Astrocyte (in vitro differentiated cells and primary cell): ENCODE measurements around the gene VCX2. TPM values are rescaled to one million over a fixed set of nuclear protein-coding genes. Genes with fewer than 3 reads are reported as not detected.
A peak's percentile ranks its signal among the peaks of the same experiment; 100 is the strongest.
"Not testable (repeated sequence)": the region's sequence is repeated elsewhere in the genome, so short reads cannot be mapped to it uniquely, and the experiment has no call there.

Experiments used
- DNase-seq: peaks from one replicate; pipeline ENCODE4 v3.0.0-alpha.2; 2010; ENCODE audit warnings: low read depth
- FAIRE-seq: peaks from 2 replicates; lab custom pipeline; 2011; peaks lifted over from hg19 to GRCh38; lab: Jason Lieb, UNC
- H2AFZ ChIP-seq: 2 replicates; pipeline ENCODE4 v1.6.0; 2012; ENCODE audit warnings: low read depth, low read length, inconsistent platforms
- H3K27ac ChIP-seq: 2 replicates; pipeline ENCODE4 v1.5.1; 2011; ENCODE audit warnings: low read depth, low read length, inconsistent platforms
- H3K27me3 ChIP-seq: 2 replicates; pipeline ENCODE4 v1.6.0; 2011; ENCODE audit warnings: low read length, inconsistent platforms; ENCODE audit not compliant: insufficient read depth
- H3K36me3 ChIP-seq: 2 replicates; pipeline ENCODE4 v1.5.1; 2011; ENCODE audit warnings: low read length, inconsistent platforms; ENCODE audit not compliant: insufficient read depth
- H3K4me1 ChIP-seq: 2 replicates; pipeline ENCODE4 v1.5.1; 2011; ENCODE audit warnings: low read length, inconsistent platforms; ENCODE audit not compliant: insufficient read depth
- H3K4me2 ChIP-seq: 2 replicates; pipeline ENCODE4 v1.6.0; 2012; ENCODE audit warnings: low read length, inconsistent platforms
- H3K4me3 ChIP-seq: 2 replicates; pipeline ENCODE4 v1.5.1; 2011; ENCODE audit warnings: low read depth, mild to moderate bottlenecking, low read length, inconsistent platforms; ENCODE audit not compliant: insufficient read depth
- H3K79me2 ChIP-seq: 2 replicates; pipeline ENCODE4 v1.6.0; 2012; ENCODE audit warnings: mild to moderate bottlenecking, low read length, inconsistent platforms; ENCODE audit not compliant: insufficient read depth
- H3K9ac ChIP-seq: 2 replicates; pipeline ENCODE4 v1.6.0; 2012; ENCODE audit warnings: mild to moderate bottlenecking, low read length, inconsistent platforms
- H3K9me3 ChIP-seq: 2 replicates; pipeline ENCODE4 v1.5.1; 2012; ENCODE audit warnings: low read depth, mild to moderate bottlenecking, low read length, inconsistent platforms; ENCODE audit not compliant: insufficient read depth
- H4K20me1 ChIP-seq: 2 replicates; pipeline ENCODE4 v1.6.0; 2012; ENCODE audit warnings: low read length, inconsistent platforms; ENCODE audit not compliant: insufficient read depth
- H3K27ac Mint-ChIP-seq: one replicate; pipeline ENCODE4 v1.8.0; 2021; ENCODE audit warnings: mild to moderate bottlenecking, mixed read lengths; ENCODE audit not compliant: unreplicated experiment
- H3K27me3 Mint-ChIP-seq: one replicate; pipeline ENCODE4 v1.8.0; 2021; ENCODE audit warnings: low read depth, mixed read lengths; ENCODE audit not compliant: unreplicated experiment
- H3K36me3 Mint-ChIP-seq: one replicate; pipeline ENCODE4 v1.8.0; 2021; ENCODE audit warnings: low read depth, mixed read lengths; ENCODE audit not compliant: unreplicated experiment
- H3K4me1 Mint-ChIP-seq: one replicate; pipeline ENCODE4 v1.8.0; 2021; ENCODE audit warnings: low read depth, mixed read lengths; ENCODE audit not compliant: unreplicated experiment
- H3K4me3 Mint-ChIP-seq: one replicate; pipeline ENCODE4 v1.8.0; 2021; ENCODE audit warnings: mild to moderate bottlenecking, moderate library complexity, mixed read lengths; ENCODE audit not compliant: unreplicated experiment
- H3K9me3 Mint-ChIP-seq: one replicate; pipeline ENCODE4 v1.8.0; 2021; ENCODE audit warnings: mild to moderate bottlenecking, mixed read lengths; ENCODE audit not compliant: unreplicated experiment
- CTCF ChIP-seq: IDR thresholded peaks from 2 replicates; pipeline ENCODE4 v1.5.1; 2011; ENCODE audit warnings: low read depth, mild to moderate bottlenecking, inconsistent platforms, low read length, moderate library complexity; ENCODE audit not compliant: insufficient read depth
- EZH2 ChIP-seq: IDR thresholded peaks from 2 replicates; pipeline ENCODE4 v1.6.1; 2012; ENCODE audit warnings: mild to moderate bottlenecking, low read length, inconsistent platforms; ENCODE audit not compliant: insufficient read depth
- microRNA-seq: library from miRNA; unstranded; fragments of <30 nt; microRNA quantifications from one replicate; pipeline ENCODE4 v1.2.0, GENCODE V29; 2020
- total RNA-seq: library from RNA; stranded (reverse); gene quantifications from 2 replicates; pipeline ENCODE4 v1.2.1, GENCODE V29; 2021

VCX2 gene
- total RNA-seq, 1 donor from 2014 or later: not detected

GRCh38 chrX:8122538-8122937, 48.5 kb downstream of the VCX2 start:
- H3K27me3 Mint-ChIP-seq: no peaks in the 10 kb centered on the region
- no peak overlapping the region for H3K27ac Mint-ChIP-seq

GRCh38 chrX:8121391-8121790, 49.7 kb downstream of the VCX2 start:
- not testable (repeated sequence) for FAIRE-seq, H3K27me3 Mint-ChIP-seq

More at GRCh38 chrX:8122538-8122937, 48.5 kb downstream of the VCX2 start:
- Histone ChIP-seq H4K20me1 (no peaks in the 10 kb centered on the region), H3K27ac (no peak overlapping the region), H3K27me3 (no peaks in the 10 kb centered on the region), H3K79me2 (no peaks in the 10 kb centered on the region), H3K9me3 (no peaks in the 10 kb centered on the region), H3K4me3 (no peak overlapping the region), H3K4me2 (no peak overlapping the region), H2AFZ (no peak overlapping the region), H3K4me1 (no peaks in the 10 kb centered on the region), H3K36me3 (no peaks in the 10 kb centered on the region), H3K9ac (no peak overlapping the region)
- H3K4me3 Mint-ChIP-seq: no peak overlapping the region
- TF ChIP-seq CTCF (no peak), EZH2 (no peak)
- DNase-seq: no peak
- FAIRE-seq: no peak
- H3K4me1 Mint-ChIP-seq: no peaks in the 10 kb centered on the region
- no peaks in the 10 kb centered on the region for H3K36me3 Mint-ChIP-seq
- no peaks in the 10 kb centered on the region for H3K9me3 Mint-ChIP-seq

More at GRCh38 chrX:8121391-8121790, 49.7 kb downstream of the VCX2 start:
- H3K9me3 ChIP-seq, H4K20me1 ChIP-seq, H3K36me3 ChIP-seq, H2AFZ ChIP-seq, H3K79me2 ChIP-seq, H3K27ac ChIP-seq, H3K36me3 Mint-ChIP-seq, H3K4me1 Mint-ChIP-seq, H3K4me1 ChIP-seq, H3K4me3 Mint-ChIP-seq, H3K4me2 ChIP-seq, H3K9ac ChIP-seq, H3K27ac Mint-ChIP-seq, H3K9me3 Mint-ChIP-seq, H3K27me3 ChIP-seq, H3K4me3 ChIP-seq, DNase-seq: not testable (repeated sequence)

Small RNA genes lying within 50 kb of the gene (microRNA-seq; reads per million reads assigned to microRNA genes)
- 29.8 reads per million, percentile 51 among the genes with 10 or more reads in this experiment for gene MIR651

Other genes starting within 250 kb of the VCX2 start
- gene PNPLA4, start 243.9 kb downstream of the VCX2 start, total RNA-seq: 12.1 and 12.8 TPM in 2 replicates